DMS 273 (cell line): ENCODE measurements around the gene GARIN5B.
A peak's percentile ranks its signal among the peaks of the same experiment; 100 is the strongest.
"Not testable (repeated sequence)": the region's sequence is repeated elsewhere in the genome, so short reads cannot be mapped to it uniquely, and the experiment has no call there.

Experiments
- DNase-seq: peaks from one replicate; lab custom pipeline; 2025; ENCODE audit not compliant: unreplicated experiment; lab: John Stamatoyannopoulos, UW

The GARIN5B gene

GRCh38 chr19:55352040-55352439 is 11.0 kb downstream of the GARIN5B start:
- DNase-seq, result no peak

GRCh38 chr19:55350620-55351315 is 12.3 kb downstream of the GARIN5B start:
- no peak for DNase-seq

GRCh38 chr19:55348317-55349034 is 14.6 kb downstream of the GARIN5B start:
- peak; percentile 47 for DNase-seq

GRCh38 chr19:55347442-55348009 is 15.5 kb downstream of the GARIN5B start:
- no peak for DNase-seq

- no peak for DNase-seq
These were observed 16.2 kb downstream of the GARIN5B start for GRCh38 chr19:55346725-55347441.

GRCh38 chr19:55345818-55346724 is 17.0 kb downstream of the GARIN5B start:
- DNase-seq, result peak; percentile 57

- no peak for DNase-seq
These were observed 17.8 kb downstream of the GARIN5B start for GRCh38 chr19:55345101-55345817.

- DNase-seq, result peak; percentile 84
These were observed 18.6 kb downstream of the GARIN5B start for GRCh38 chr19:55344444-55344843.

GRCh38 chr19:55341595-55342531 is 21.2 kb downstream of the GARIN5B start:
- no peak for DNase-seq

- DNase-seq, result peak; percentile 90
These were observed 21.9 kb downstream of the GARIN5B start for GRCh38 chr19:55341171-55341588.

- peak; percentile 76 for DNase-seq
These were observed 22.3 kb downstream of the GARIN5B start for GRCh38 chr19:55340784-55341147.

GRCh38 chr19:55339889-55340783 is 22.9 kb downstream of the GARIN5B start:
- no peak for DNase-seq

GRCh38 chr19:55339105-55339888 is 23.8 kb downstream of the GARIN5B start, which contains the start of gene KMT5C:
KMT5C (plus strand) TSS chr19:55339876; CDS start chr19:55341937, 2,061 bp downstream.
- peak; percentile 100 for DNase-seq

- no peak for DNase-seq
These were observed 27.0 kb downstream of the GARIN5B start for GRCh38 chr19:55336101-55336500.

GRCh38 chr19:55333870-55334269 is 29.2 kb downstream of the GARIN5B start:
- DNase-seq, result no peak

GRCh38 chr19:55329791-55330190 is 33.3 kb downstream of the GARIN5B start:
- not testable (repeated sequence) for DNase-seq

GRCh38 chr19:55328774-55329318 is 34.2 kb downstream of the GARIN5B start:
- peak; percentile 79 for DNase-seq
